GM19397 (cell line): ENCODE measurements around the gene HID1.

Source experiments
- ATAC-seq: cut with Tn5 transposase; IDR thresholded peaks from one replicate; pipeline ENCODE4 v1.9.1; 2021; ENCODE audit warnings: mild to moderate bottlenecking, moderate library complexity; ENCODE audit not compliant: unreplicated experiment

HID1 gene

DNA sequence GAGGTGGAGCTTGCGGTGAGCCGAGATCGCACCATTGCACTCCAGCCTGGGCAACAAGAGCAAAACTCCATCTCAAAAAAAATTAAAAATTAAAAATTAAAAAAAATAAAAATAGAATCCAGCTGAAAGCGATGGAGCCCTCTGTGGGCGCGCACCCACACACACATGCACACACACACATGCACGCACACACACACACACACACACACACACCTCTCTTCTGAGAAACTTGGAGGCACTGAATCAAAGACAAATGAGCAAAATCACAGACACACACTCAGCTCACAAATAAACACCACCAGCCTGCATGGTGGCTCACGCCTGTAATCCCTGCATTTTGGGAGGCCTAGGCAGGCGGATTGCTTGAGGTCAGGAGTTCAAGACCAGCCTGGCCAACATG is 69.5 kb downstream of the HID1 start:
- ATAC-seq: no peak

DNA sequence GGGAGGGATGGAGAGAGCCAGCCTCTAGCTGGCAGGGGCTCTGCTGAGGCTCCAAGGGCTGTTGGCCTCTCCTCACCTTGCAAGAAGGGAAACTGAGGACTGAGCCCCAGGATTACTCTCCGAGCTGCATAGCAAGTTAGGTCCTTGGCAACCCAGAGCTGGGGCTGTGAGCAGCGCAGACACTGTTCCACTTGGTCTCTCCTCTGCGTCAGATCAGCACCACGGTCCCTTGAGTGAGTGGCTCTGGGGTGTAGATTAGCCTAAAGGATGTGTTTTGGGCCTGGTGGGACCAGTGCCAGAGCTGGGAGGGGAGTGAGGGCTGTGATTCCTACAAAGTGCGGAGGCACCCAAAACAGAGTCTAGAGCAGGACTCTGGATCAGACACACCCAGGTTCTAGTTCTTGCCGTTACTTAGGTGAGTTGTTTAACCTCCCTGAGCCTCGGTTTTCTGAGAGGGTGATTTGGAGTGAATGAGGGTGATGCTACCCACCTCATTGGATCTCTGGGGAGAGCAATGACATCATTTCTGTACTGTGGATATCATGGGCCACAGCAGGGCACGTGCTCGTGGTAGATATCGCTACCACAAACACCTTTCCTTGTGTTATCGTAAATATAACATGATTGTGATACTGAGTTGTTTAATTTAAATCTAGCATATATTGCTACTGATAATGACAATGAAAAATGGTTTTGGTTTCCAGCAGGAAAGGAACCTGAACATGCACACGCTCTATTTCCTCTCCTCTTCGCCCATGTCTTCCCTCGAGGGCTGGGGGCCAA is 71.0 kb downstream of the HID1 start:
- ATAC-seq: no peak
